C4-2B (cell line): ENCODE measurements around the gene CLMN.

Source experiments
- ZFX ChIP-seq: fragments of 450-650 bp; IDR thresholded peaks from 2 replicates; pipeline ENCODE4 v1.6.1; 2017
- TF ChIP-seq, protein P1 (sequence below): fragments of 450-650 bp; conservative IDR thresholded peaks from 2 replicates; pipeline ENCODE4 v1.5.1; 2017; ENCODE audit warnings: mild to moderate bottlenecking

DNA sequence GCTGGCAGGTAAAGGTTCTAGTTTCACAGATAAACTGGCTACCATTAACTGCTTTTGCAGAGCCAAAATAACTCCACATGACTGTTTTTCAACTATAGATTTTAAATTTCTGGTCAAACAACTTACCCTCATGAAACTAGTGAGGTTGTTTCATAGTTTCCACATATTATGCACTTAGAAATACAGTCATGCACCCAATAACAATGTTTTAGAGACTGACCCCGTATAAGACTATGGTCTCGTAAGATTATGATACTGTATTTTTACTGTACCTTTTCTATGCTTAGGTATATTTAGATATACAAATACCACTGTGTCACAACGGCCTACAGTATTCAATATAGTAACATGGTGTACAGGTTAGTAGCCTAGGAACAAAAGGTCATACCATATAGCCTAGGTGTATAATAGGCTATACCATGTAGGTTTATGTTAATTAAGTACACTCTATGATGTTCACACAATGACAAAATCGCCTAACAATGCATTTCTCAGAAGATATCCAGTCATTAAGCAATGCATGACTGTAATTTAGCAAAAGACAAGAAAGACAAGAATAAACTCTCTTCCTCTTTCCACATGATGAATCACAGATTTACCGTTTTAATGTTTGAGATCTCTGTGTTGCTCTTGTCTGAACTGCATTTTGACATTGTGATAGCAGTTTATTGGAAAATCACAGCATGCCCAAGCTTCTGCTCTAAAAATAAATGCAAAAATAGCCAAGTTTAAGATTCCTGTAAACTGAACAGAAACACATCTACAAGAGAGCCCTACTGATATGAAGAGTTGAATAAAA is 179.4 kb downstream of the CLMN start:
- TF ChIP-seq, protein P1, sequence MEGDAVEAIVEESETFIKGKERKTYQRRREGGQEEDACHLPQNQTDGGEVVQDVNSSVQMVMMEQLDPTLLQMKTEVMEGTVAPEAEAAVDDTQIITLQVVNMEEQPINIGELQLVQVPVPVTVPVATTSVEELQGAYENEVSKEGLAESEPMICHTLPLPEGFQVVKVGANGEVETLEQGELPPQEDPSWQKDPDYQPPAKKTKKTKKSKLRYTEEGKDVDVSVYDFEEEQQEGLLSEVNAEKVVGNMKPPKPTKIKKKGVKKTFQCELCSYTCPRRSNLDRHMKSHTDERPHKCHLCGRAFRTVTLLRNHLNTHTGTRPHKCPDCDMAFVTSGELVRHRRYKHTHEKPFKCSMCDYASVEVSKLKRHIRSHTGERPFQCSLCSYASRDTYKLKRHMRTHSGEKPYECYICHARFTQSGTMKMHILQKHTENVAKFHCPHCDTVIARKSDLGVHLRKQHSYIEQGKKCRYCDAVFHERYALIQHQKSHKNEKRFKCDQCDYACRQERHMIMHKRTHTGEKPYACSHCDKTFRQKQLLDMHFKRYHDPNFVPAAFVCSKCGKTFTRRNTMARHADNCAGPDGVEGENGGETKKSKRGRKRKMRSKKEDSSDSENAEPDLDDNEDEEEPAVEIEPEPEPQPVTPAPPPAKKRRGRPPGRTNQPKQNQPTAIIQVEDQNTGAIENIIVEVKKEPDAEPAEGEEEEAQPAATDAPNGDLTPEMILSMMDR, result no peak
- no peak for TF ChIP-seq ZFX
